HL-60 (cell line): ENCODE results near the gene TPPP.
A peak's percentile ranks its signal among the peaks of the same experiment; 100 is the strongest.

Experiments used
- DNase-seq, 2 experiments: peaks; one replicate each; pipeline ENCODE4 v3.0.0-alpha.2; 2010 to 2020; ENCODE audit warnings: low read depth in 1 of 2, low spot score in 1 of 2
- H3K27ac ChIP-seq: fragments of 250-450 bp; sonication (Bioruptor Pico); replicated peaks from 2 replicates; pipeline ENCODE4 v1.5.1; 2020; ENCODE audit warnings: mild to moderate bottlenecking, moderate library complexity
- H3K27me3 ChIP-seq: fragments of 250-450 bp; sonication (Bioruptor Pico); 2 replicates; pipeline ENCODE4 v1.5.1; 2021; ENCODE audit warnings: mild to moderate bottlenecking, moderate library complexity; ENCODE audit not compliant: insufficient read depth, poor library complexity, severe bottlenecking
- H3K4me3 ChIP-seq: replicated peaks from 2 replicates; pipeline ENCODE4 v1.5.1; 2011; ENCODE audit warnings: mild to moderate bottlenecking, control low read depth, low read length; ENCODE audit not compliant: insufficient read depth
- GABPA ChIP-seq: IDR thresholded peaks from 2 replicates; pipeline ENCODE4 v1.6.1; 2012; ENCODE audit warnings: low read depth
- POLR2AphosphoS5 ChIP-seq: IDR thresholded peaks from 2 replicates; pipeline ENCODE4 v1.6.1; 2012; ENCODE audit warnings: low read depth
- SPI1 ChIP-seq: IDR thresholded peaks from 2 replicates; pipeline ENCODE4 v1.6.1; 2012; ENCODE audit warnings: low read depth, mild to moderate bottlenecking, borderline replicate concordance
- TF ChIP-seq, protein P1 (sequence below): IDR thresholded peaks from one replicate; pipeline ENCODE4 v1.5.1; 2011; ENCODE audit warnings: low read length, control low read depth, inconsistent platforms; ENCODE audit not compliant: insufficient read depth
- TF ChIP-seq, protein P2 (sequence below): IDR thresholded peaks from 2 replicates; pipeline ENCODE4 v1.6.1; 2012; ENCODE audit warnings: low read depth; ENCODE audit not compliant: insufficient replicate concordance

Gene TPPP

DNA sequence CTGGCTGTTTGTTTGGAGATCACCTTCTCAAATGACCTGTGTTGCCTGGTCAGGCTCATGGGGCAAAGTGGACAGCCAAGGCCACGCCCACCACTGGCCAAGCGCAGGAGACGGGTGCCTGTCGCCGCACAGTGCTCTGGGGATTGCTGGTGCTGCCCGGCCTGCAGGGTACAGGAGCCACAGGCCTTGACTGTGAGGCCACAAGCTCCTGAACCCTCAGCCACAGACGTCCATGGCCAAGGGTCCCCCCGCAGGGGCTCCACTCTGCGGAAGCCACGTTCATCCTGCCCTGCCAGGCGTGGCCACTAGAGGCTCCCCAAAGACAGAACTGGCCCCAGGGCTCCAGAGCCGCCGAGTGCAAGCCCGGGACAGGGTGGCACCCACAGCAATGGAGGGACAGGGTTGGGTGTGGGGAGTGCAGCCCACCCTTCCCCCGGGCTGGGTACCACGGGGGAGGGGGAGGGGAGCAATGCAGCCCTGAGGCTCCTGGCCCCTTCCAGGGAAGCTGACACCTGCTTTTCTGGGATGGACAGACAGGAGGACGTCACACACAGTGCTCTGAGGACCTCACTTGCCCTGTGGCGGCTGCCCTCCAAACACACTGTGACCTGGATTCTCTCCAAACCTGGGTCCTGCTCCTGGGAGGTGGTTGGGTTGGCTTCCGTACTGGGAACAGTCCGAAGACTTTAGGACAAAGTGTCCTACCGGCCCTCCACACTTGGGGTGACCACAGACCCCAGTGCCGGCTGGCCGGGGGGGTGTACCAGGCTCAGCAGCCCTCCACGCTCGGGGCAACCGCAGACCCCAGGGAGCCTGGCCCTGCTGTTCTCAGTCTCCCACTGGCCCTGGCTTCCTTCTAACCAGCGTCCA lies 21.5 kb downstream of the TPPP start:
- Histone ChIP-seq H3K4me3 (no peak overlapping the region), H3K27me3 (peaks cover 20% of the 10 kb centered on the region)

DNA sequence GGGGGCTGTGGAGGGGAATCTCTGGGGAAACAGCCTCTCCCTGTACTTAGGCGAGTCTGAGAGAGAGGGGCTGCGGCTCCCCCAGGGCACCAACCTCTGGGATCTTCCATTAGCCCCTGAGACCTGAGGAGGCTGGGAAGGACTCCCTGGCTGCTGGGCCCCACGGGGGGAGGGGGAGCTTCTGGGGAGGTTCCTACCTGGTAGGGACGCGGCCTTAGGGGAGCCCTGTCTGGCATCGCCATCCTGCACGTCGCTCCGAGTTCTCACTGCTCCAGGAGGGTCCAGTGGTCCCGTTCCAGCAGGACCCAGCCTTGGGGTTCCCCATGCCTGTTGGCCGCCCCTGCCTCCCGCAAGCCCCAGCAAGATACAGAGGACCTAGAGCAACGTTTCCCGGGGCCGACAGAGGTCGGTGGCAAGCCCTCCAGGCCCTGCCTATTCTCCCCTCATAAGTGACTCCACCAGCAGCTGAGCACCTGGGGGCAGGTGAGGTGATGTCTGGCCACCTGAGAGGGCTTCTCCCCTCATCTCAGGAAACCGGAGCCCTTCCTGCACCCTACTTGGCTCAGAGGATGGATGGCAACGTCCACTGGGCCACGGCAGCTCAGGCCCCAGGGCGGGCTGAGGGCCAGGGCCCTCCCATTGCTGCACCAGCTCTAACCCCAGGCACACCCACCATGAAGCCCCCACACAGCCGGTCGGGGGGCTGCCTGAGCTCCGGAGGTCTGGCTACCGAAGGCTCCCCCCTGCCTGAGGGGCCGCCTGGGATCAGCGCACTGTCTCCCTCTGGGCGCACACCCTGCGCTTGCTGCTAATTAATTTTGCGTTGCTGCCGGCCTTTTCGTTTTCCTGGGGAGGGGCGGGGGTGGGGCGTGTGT lies 22.5 kb downstream of the TPPP start:
- no peak overlapping the region for H3K27ac ChIP-seq
- DNase-seq, result no peak
- H3K27me3 ChIP-seq, result peaks cover 20% of the 10 kb centered on the region
- TF ChIP-seq POLR2AphosphoS5 (no peak; the same call in none of the 2 replicates), SPI1 (no peak), GABPA (no peak)
- TF ChIP-seq, protein P1, sequence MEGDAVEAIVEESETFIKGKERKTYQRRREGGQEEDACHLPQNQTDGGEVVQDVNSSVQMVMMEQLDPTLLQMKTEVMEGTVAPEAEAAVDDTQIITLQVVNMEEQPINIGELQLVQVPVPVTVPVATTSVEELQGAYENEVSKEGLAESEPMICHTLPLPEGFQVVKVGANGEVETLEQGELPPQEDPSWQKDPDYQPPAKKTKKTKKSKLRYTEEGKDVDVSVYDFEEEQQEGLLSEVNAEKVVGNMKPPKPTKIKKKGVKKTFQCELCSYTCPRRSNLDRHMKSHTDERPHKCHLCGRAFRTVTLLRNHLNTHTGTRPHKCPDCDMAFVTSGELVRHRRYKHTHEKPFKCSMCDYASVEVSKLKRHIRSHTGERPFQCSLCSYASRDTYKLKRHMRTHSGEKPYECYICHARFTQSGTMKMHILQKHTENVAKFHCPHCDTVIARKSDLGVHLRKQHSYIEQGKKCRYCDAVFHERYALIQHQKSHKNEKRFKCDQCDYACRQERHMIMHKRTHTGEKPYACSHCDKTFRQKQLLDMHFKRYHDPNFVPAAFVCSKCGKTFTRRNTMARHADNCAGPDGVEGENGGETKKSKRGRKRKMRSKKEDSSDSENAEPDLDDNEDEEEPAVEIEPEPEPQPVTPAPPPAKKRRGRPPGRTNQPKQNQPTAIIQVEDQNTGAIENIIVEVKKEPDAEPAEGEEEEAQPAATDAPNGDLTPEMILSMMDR, result no peak
- TF ChIP-seq, protein P2, sequence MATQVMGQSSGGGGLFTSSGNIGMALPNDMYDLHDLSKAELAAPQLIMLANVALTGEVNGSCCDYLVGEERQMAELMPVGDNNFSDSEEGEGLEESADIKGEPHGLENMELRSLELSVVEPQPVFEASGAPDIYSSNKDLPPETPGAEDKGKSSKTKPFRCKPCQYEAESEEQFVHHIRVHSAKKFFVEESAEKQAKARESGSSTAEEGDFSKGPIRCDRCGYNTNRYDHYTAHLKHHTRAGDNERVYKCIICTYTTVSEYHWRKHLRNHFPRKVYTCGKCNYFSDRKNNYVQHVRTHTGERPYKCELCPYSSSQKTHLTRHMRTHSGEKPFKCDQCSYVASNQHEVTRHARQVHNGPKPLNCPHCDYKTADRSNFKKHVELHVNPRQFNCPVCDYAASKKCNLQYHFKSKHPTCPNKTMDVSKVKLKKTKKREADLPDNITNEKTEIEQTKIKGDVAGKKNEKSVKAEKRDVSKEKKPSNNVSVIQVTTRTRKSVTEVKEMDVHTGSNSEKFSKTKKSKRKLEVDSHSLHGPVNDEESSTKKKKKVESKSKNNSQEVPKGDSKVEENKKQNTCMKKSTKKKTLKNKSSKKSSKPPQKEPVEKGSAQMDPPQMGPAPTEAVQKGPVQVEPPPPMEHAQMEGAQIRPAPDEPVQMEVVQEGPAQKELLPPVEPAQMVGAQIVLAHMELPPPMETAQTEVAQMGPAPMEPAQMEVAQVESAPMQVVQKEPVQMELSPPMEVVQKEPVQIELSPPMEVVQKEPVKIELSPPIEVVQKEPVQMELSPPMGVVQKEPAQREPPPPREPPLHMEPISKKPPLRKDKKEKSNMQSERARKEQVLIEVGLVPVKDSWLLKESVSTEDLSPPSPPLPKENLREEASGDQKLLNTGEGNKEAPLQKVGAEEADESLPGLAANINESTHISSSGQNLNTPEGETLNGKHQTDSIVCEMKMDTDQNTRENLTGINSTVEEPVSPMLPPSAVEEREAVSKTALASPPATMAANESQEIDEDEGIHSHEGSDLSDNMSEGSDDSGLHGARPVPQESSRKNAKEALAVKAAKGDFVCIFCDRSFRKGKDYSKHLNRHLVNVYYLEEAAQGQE, result no peak
- H3K4me3 ChIP-seq, result no peak overlapping the region

More for the DNA sequence above, 21.5 kb downstream of the TPPP start:
- DNase-seq, result peak in 1 of 2 experiments; percentile 69
- TF ChIP-seq POLR2AphosphoS5 (no peak; the same call in 1 of the 2 replicates), GABPA (no peak), SPI1 (no peak)
- TF ChIP-seq, protein P1, result peak; percentile 83
- TF ChIP-seq, protein P2, result no peak
- H3K27ac ChIP-seq, result no peak overlapping the region

DNA sequence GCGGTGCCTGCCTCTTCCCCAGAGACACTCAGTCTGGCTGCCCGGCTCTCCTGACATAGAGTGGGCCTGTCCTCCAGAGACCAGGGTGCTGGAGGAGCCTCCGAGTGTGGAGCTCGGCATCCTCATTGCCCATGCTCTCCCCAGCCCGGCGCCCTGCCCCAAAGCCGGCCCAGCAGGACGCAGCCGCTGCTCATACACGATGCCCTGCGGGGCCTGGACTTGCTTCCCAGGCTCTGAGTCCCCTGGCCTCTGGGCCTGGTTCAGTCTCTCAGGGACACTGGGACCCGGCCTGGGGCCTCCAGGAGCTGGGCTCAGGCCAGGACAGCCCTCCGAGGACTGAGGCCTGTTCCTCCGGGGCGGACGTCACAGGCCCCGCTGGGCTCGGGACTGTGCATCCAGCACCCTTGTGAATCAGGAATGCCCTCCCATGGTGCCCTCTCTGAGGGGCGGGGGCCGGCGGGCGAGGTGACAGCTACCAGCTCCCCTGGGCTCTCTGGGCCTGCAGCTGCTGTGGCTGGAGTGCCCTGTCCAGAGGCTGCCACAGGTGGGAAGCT lies 23.2 kb downstream of the TPPP start:
- no peak for DNase-seq

More for the DNA sequence above, 23.2 kb downstream of the TPPP start:
- Histone ChIP-seq H3K27ac (no peak overlapping the region), H3K27me3 (peaks cover 20% of the 10 kb centered on the region), H3K4me3 (no peak overlapping the region)
- TF ChIP-seq, protein P2, result no peak
- TF ChIP-seq SPI1, result no peak
- TF ChIP-seq GABPA, result no peak
- no peak for TF ChIP-seq POLR2AphosphoS5
- TF ChIP-seq, protein P1, result no peak
